Ascending aorta (tissue), 2 donors: ENCODE data around the gene PARVA. TPM values are rescaled to one million over a fixed set of nuclear protein-coding genes. Genes with fewer than 3 reads are reported as not detected.

ENCODE experiments used
- DNase-seq, 2 donors: peaks; one replicate each; pipeline ENCODE4 v3.0.0-alpha.2; 2019; ENCODE audit warnings: low spot score in 2 of 2
- H3K27ac ChIP-seq, 2 donors: fragments of 200-600 bp; sonication (generic); one replicate each; pipeline ENCODE4 v1.5.1; 2016 to 2017; ENCODE audit warnings: mild to moderate bottlenecking in 1 of 2
- H3K27me3 ChIP-seq: fragments of 200-600 bp; sonication (generic); one replicate; pipeline ENCODE4 v1.5.1; 2017
- H3K36me3 ChIP-seq, 2 donors: fragments of 200-600 bp; sonication (generic); one replicate each; pipeline ENCODE4 v1.5.1; 2016
- H3K4me1 ChIP-seq, 2 donors: fragments of 200-600 bp; sonication (generic); one replicate each; pipeline ENCODE4 v1.5.1; 2016 to 2017; ENCODE audit warnings: mild to moderate bottlenecking in 1 of 2
- H3K4me3 ChIP-seq, 2 donors: fragments of 200-600 bp; sonication (generic); one replicate each; pipeline ENCODE4 v1.5.1; 2016 to 2017; ENCODE audit warnings: mild to moderate bottlenecking in 1 of 2
- H3K9me3 ChIP-seq, 2 donors: fragments of 200-600 bp; sonication (generic); one replicate each; pipeline ENCODE4 v1.5.1; 2016
- CTCF ChIP-seq, 3 experiments: fragments of 200-600 bp in 2 of 3; fragments of 450-650 bp in 1 of 3; sonication (generic) in 2 of 3; IDR thresholded peaks; one replicate each; pipeline ENCODE4 v1.5.1; 2016 to 2019; ENCODE audit warnings: antibody characterized with exemption in 3 of 3, mild to moderate bottlenecking in 1 of 3, moderate library complexity in 1 of 3
- intact Hi-C: fragments of 100-400 bp; cut with DNase I; formaldehyde crosslinking; loops from one replicate; pipeline ENCODE4 v1.15.1; 2023
- total RNA-seq: library from RNA; depleted of rRNA; stranded (reverse); fragments of >200 nt; gene quantifications from one replicate; pipeline ENCODE4 v1.1.0, GENCODE V29; 2016

Gene PARVA
- total RNA-seq, 1 donor from 2014 or later, result 51.6 TPM

GRCh38 chr11:12388939-12389670 is 11.7 kb downstream of the PARVA start:
- TF ChIP-seq CTCF (IDR thresholded peaks at IDR 0.05), result no peak
- Histone ChIP-seq H3K4me3 (no peak overlapping the region), H3K9me3 (no peaks in the 10 kb centered on the region), H3K27ac (peak overlapping the region; percentile 12 to 52), H3K4me1 (peaks cover 4 to 41% of the 10 kb centered on the region in 2 donors), H3K36me3 (peaks cover 3 to 4% of the 10 kb centered on the region in 2 donors), H3K27me3 (no peaks in the 10 kb centered on the region)
- DNase-seq, result no peak
- intact Hi-C loops, result no loop called here

GRCh38 chr11:12389676-12390657 is 12.6 kb downstream of the PARVA start:
- peaks cover 3 to 9% of the 10 kb centered on the region in 2 donors for H3K36me3 ChIP-seq
- H3K4me1 ChIP-seq, result peaks cover 4 to 40% of the 10 kb centered on the region in 2 donors
- H3K27ac ChIP-seq, result peak overlapping the region; percentile 43 to 52
- intact Hi-C loops, result no loop called here
- H3K9me3 ChIP-seq, result no peaks in the 10 kb centered on the region
- DNase-seq, result no peak
- TF ChIP-seq CTCF (IDR thresholded peaks at IDR 0.05), result no peak
- H3K27me3 ChIP-seq, result no peaks in the 10 kb centered on the region
- H3K4me3 ChIP-seq, result no peak overlapping the region

GRCh38 chr11:12390687-12391110 is 13.3 kb downstream of the PARVA start:
- Histone ChIP-seq H3K27me3 (no peaks in the 10 kb centered on the region), H3K27ac (peak overlapping the region; percentile 43 to 52), H3K36me3 (peaks cover 3 to 9% of the 10 kb centered on the region in 2 donors), H3K9me3 (no peaks in the 10 kb centered on the region), H3K4me1 (peaks cover 4 to 40% of the 10 kb centered on the region in 2 donors), H3K4me3 (no peak overlapping the region)
- intact Hi-C loops, result no loop called here
- TF ChIP-seq CTCF (IDR thresholded peaks at IDR 0.05), result no peak
- DNase-seq, result no peak

DNA sequence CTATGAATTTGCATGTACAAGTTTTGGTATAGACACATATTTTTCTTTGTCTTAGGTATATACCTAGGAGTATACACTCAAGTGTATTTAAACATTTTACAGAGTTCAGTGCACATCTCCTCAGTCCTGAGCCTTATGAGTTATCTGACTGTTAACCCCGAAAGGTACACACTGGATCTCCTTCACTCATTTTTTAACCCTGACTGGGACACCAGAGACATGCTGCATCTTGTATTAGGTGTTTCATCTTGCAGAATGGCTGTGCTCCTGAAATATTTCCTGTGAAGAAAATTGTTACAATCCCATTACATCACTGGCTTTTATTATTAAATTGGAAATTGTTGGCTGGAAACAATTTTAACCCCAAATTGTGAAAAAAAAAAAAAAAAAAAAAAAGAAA is 15.3 kb downstream of the PARVA start:
- Histone ChIP-seq H3K36me3 (peaks cover 3 to 9% of the 10 kb centered on the region in 2 donors), H3K4me1 (peaks cover 0 to 21% of the 10 kb centered on the region in 2 donors), H3K27ac (no peak overlapping the region), H3K9me3 (no peaks in the 10 kb centered on the region), H3K4me3 (no peak overlapping the region), H3K27me3 (no peaks in the 10 kb centered on the region)
- no peak for TF ChIP-seq CTCF (IDR thresholded peaks at IDR 0.05)
- intact Hi-C loops, result no loop called here
- DNase-seq, result no peak

DNA sequence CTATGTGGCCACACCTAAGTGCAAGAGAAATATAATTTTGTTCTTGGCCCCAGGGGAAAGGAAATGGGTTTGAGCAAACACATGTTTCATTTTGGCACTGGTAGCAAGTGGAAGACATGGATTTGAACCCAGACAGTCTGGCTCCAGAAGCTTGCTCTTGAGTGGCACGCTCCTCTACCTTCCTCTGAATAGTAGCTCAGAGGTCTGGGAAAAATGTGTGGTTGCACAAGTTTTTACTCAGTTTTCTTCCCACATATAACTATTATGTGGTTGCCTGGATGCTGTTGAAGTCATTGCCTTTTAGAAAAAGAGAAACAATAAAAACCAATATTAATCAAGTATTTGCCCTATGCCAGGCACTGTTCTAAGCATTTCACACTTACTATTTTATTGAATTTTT is 16.3 kb downstream of the PARVA start:
- TF ChIP-seq CTCF (IDR thresholded peaks at IDR 0.05), result no peak
- peaks cover 3 to 9% of the 10 kb centered on the region in 2 donors for H3K36me3 ChIP-seq
- H3K9me3 ChIP-seq, result no peaks in the 10 kb centered on the region
- peaks cover 2 to 25% of the 10 kb centered on the region in 2 donors for H3K4me1 ChIP-seq
- H3K4me3 ChIP-seq, result no peak overlapping the region
- intact Hi-C loops, result no loop called here
- no peak overlapping the region for H3K27ac ChIP-seq
- DNase-seq, result no peak
- no peaks in the 10 kb centered on the region for H3K27me3 ChIP-seq
